Eye (tissue), 1 donor: ENCODE measurements around the gene TIGD1.

Experiments
- DNase-seq: peaks from one replicate; pipeline ENCODE4 v3.0.0-alpha.2; 2015

TIGD1 gene

GRCh38 chr2:232569541-232569940 lies 19.2 kb upstream of the TIGD1 start:
- no peak for DNase-seq

GRCh38 chr2:232568161-232568560 lies 17.8 kb upstream of the TIGD1 start:
- DNase-seq, result no peak

- no peak for DNase-seq
Observed at GRCh38 chr2:232567721-232568120, 17.4 kb upstream of the TIGD1 start.

GRCh38 chr2:232563580-232563979 lies 13.2 kb upstream of the TIGD1 start:
- no peak for DNase-seq

GRCh38 chr2:232562515-232563151 lies 12.3 kb upstream of the TIGD1 start:
- DNase-seq, result no peak

- no peak for DNase-seq
Observed at GRCh38 chr2:232556426-232556825, 6.1 kb upstream of the TIGD1 start.

- DNase-seq, result no peak
Observed at GRCh38 chr2:232551776-232552175, 1.4 kb upstream of the TIGD1 start.

GRCh38 chr2:232551250-232551638 lies 887 bp upstream of the TIGD1 start:
- DNase-seq, result peak; percentile 16

- no peak for DNase-seq
Observed at GRCh38 chr2:232549655-232550353, 553 bp downstream of the TIGD1 start.

- no peak for DNase-seq
Observed at GRCh38 chr2:232547991-232548390, 2.4 kb downstream of the TIGD1 start.

- DNase-seq, result no peak
Observed at GRCh38 chr2:232545511-232546375, 4.6 kb downstream of the TIGD1 start.

- DNase-seq, result no peak
Observed at GRCh38 chr2:232544674-232545073, 5.7 kb downstream of the TIGD1 start.

GRCh38 chr2:232543928-232544631 lies 6.3 kb downstream of the TIGD1 start:
- no peak for DNase-seq

- no peak for DNase-seq
Observed at GRCh38 chr2:232543491-232543890, 6.9 kb downstream of the TIGD1 start.

GRCh38 chr2:232542715-232543467 lies 7.5 kb downstream of the TIGD1 start:
- DNase-seq, result no peak

- DNase-seq, result no peak
Observed at GRCh38 chr2:232541961-232542714, 8.2 kb downstream of the TIGD1 start.

GRCh38 chr2:232541195-232541960 lies 9.0 kb downstream of the TIGD1 start:
- DNase-seq, result no peak

- no peak for DNase-seq
Observed at GRCh38 chr2:232540441-232541041, 9.8 kb downstream of the TIGD1 start.

- peak; percentile 26 for DNase-seq
Observed at GRCh38 chr2:232539298-232540231, 10.8 kb downstream of the TIGD1 start, which contains the start of gene CHRNG. Gene CHRNG, plus strand, starts transcription at chr2:232539692. Its CDS starts 56 bp downstream, at chr2:232539748.
